Chondrocyte (in vitro differentiated cells): Measurements from ENCODE around the gene NTF3. TPM values are rescaled to one million over a fixed set of nuclear protein-coding genes. Genes with fewer than 3 reads are reported as not detected.

Source experiments
- DNase-seq: peaks from one replicate; pipeline ENCODE4 v3.0.0; 2021; ENCODE audit warnings: mixed read lengths, low spot score
- H3K27ac Mint-ChIP-seq: one replicate; pipeline ENCODE4 v1.8.0; 2021; ENCODE audit warnings: mild to moderate bottlenecking, moderate library complexity, mixed read lengths; ENCODE audit not compliant: unreplicated experiment
- H3K27me3 Mint-ChIP-seq: 2 replicates; pipeline ENCODE4 v1.8.0; 2021; ENCODE audit warnings: low read depth, mixed read lengths
- H3K36me3 Mint-ChIP-seq: 2 replicates; pipeline ENCODE4 v1.8.0; 2021; ENCODE audit warnings: low read depth, mixed read lengths
- H3K4me1 Mint-ChIP-seq: 2 replicates; pipeline ENCODE4 v1.8.0; 2021; ENCODE audit warnings: low read depth, mild to moderate bottlenecking, mixed read lengths
- H3K4me3 Mint-ChIP-seq: one replicate; pipeline ENCODE4 v1.8.0; 2021; ENCODE audit warnings: mild to moderate bottlenecking, moderate library complexity, mixed read lengths; ENCODE audit not compliant: unreplicated experiment
- H3K9me3 Mint-ChIP-seq: 2 replicates; pipeline ENCODE4 v1.8.0; 2021; ENCODE audit warnings: low read depth, mixed read lengths
- total RNA-seq: library from RNA; stranded (reverse); gene quantifications from 3 replicates; pipeline ENCODE4 v1.2.1, GENCODE V29; 2021
- TF ChIP-seq, protein P1 (sequence below): fragments of 200-600 bp; sonication (generic); IDR thresholded peaks from 2 replicates; pipeline ENCODE4 v1.5.0; 2021; ENCODE audit warnings: antibody characterized with exemption, mild to moderate bottlenecking, moderate library complexity

The NTF3 gene
- total RNA-seq, 1 donor from 2014 or later = 2.5 TPM

DNA sequence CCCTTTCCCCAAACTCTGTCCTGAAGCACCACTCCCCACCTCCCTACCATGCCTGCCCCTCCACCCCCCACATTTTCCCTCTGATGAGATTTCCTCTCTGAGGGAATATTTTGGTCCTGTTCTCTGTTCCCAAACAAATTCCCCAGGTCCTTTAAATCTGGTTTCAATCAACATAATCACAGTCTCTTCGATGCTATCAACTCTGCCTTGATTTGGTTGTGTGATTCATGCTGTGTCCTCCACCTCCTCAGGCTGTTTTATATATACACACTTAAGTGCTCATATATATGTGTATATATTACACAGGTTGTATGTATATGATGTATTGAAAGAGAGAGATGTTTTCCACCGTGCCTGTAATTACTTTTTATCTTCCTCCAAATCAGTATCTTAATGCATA is 36.0 kb downstream of the NTF3 start:
- Mint-ChIP-seq H3K36me3 (peaks cover 2% of the 10 kb centered on the region), H3K4me1 (peaks cover 14% of the 10 kb centered on the region), H3K4me3 (no peak overlapping the region), H3K27me3 (peaks cover 9% of the 10 kb centered on the region), H3K27ac (no peak overlapping the region), H3K9me3 (no peaks in the 10 kb centered on the region)
- TF ChIP-seq, protein P1, sequence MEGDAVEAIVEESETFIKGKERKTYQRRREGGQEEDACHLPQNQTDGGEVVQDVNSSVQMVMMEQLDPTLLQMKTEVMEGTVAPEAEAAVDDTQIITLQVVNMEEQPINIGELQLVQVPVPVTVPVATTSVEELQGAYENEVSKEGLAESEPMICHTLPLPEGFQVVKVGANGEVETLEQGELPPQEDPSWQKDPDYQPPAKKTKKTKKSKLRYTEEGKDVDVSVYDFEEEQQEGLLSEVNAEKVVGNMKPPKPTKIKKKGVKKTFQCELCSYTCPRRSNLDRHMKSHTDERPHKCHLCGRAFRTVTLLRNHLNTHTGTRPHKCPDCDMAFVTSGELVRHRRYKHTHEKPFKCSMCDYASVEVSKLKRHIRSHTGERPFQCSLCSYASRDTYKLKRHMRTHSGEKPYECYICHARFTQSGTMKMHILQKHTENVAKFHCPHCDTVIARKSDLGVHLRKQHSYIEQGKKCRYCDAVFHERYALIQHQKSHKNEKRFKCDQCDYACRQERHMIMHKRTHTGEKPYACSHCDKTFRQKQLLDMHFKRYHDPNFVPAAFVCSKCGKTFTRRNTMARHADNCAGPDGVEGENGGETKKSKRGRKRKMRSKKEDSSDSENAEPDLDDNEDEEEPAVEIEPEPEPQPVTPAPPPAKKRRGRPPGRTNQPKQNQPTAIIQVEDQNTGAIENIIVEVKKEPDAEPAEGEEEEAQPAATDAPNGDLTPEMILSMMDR = no peak
- DNase-seq = no peak

GRCh38 chr12:5470221-5470620 is 38.3 kb downstream of the NTF3 start:
- Mint-ChIP-seq H3K27me3 (peaks cover 16% of the 10 kb centered on the region), H3K27ac (no peak overlapping the region), H3K36me3 (peaks cover 2% of the 10 kb centered on the region), H3K4me1 (peaks cover 14% of the 10 kb centered on the region), H3K4me3 (no peak overlapping the region), H3K9me3 (no peaks in the 10 kb centered on the region)
- no peak for DNase-seq
- TF ChIP-seq, protein P1 = no peak

GRCh38 chr12:5470703-5471102 is 38.8 kb downstream of the NTF3 start:
- H3K27ac Mint-ChIP-seq = no peak overlapping the region
- TF ChIP-seq, protein P1 = no peak
- no peaks in the 10 kb centered on the region for H3K9me3 Mint-ChIP-seq
- peaks cover 2% of the 10 kb centered on the region for H3K36me3 Mint-ChIP-seq
- DNase-seq = no peak
- H3K4me1 Mint-ChIP-seq = peaks cover 14% of the 10 kb centered on the region
- H3K4me3 Mint-ChIP-seq = no peak overlapping the region
- H3K27me3 Mint-ChIP-seq = peaks cover 16% of the 10 kb centered on the region

GRCh38 chr12:5473076-5473782 is 41.3 kb downstream of the NTF3 start:
- Mint-ChIP-seq H3K27ac (no peak overlapping the region), H3K4me1 (no peaks in the 10 kb centered on the region), H3K4me3 (no peak overlapping the region), H3K27me3 (peaks cover 16% of the 10 kb centered on the region), H3K36me3 (peaks cover 2% of the 10 kb centered on the region), H3K9me3 (no peaks in the 10 kb centered on the region)
- TF ChIP-seq, protein P1 = no peak
- DNase-seq = no peak

- Mint-ChIP-seq H3K27me3 (peaks cover 16% of the 10 kb centered on the region), H3K4me1 (no peaks in the 10 kb centered on the region), H3K4me3 (no peak overlapping the region), H3K36me3 (peaks cover 2% of the 10 kb centered on the region), H3K27ac (no peak overlapping the region), H3K9me3 (no peaks in the 10 kb centered on the region)
- TF ChIP-seq, protein P1 = no peak
- no peak for DNase-seq
Observed at GRCh38 chr12:5473783-5474116, 41.8 kb downstream of the NTF3 start.
